Measurements from ENCODE around the gene SYNE2.

- TF ChIP-seq, protein P1, sequence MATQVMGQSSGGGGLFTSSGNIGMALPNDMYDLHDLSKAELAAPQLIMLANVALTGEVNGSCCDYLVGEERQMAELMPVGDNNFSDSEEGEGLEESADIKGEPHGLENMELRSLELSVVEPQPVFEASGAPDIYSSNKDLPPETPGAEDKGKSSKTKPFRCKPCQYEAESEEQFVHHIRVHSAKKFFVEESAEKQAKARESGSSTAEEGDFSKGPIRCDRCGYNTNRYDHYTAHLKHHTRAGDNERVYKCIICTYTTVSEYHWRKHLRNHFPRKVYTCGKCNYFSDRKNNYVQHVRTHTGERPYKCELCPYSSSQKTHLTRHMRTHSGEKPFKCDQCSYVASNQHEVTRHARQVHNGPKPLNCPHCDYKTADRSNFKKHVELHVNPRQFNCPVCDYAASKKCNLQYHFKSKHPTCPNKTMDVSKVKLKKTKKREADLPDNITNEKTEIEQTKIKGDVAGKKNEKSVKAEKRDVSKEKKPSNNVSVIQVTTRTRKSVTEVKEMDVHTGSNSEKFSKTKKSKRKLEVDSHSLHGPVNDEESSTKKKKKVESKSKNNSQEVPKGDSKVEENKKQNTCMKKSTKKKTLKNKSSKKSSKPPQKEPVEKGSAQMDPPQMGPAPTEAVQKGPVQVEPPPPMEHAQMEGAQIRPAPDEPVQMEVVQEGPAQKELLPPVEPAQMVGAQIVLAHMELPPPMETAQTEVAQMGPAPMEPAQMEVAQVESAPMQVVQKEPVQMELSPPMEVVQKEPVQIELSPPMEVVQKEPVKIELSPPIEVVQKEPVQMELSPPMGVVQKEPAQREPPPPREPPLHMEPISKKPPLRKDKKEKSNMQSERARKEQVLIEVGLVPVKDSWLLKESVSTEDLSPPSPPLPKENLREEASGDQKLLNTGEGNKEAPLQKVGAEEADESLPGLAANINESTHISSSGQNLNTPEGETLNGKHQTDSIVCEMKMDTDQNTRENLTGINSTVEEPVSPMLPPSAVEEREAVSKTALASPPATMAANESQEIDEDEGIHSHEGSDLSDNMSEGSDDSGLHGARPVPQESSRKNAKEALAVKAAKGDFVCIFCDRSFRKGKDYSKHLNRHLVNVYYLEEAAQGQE (IDR thresholded peaks at IDR 0.05) = no peak
- TF ChIP-seq CTCF (IDR thresholded peaks at IDR 0.05; ENCODE audit: low read depth, low read length, missing input control) (no peak), JUND (IDR thresholded peaks at IDR 0.05) (no peak), GABPA (IDR thresholded peaks at IDR 0.05 in 1 of 2, conservative IDR thresholded peaks at IDR 0.05 in 1 of 2) (no peak), TAF1 (conservative IDR thresholded peaks at IDR 0.05) (no peak), SP1 (IDR thresholded peaks at IDR 0.05) (no peak), RAD21 (IDR thresholded peaks at IDR 0.05) (no peak), FOXA1 (IDR thresholded peaks at IDR 0.05) (no peak)
- TF ChIP-seq, protein P2, sequence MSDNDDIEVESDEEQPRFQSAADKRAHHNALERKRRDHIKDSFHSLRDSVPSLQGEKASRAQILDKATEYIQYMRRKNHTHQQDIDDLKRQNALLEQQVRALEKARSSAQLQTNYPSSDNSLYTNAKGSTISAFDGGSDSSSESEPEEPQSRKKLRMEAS (IDR thresholded peaks at IDR 0.05) = no peak
- TF ChIP-seq, protein P3, sequence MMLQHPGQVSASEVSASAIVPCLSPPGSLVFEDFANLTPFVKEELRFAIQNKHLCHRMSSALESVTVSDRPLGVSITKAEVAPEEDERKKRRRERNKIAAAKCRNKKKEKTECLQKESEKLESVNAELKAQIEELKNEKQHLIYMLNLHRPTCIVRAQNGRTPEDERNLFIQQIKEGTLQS (IDR thresholded peaks at IDR 0.05) = no peak
Measured at GRCh38 chr14:64126548-64126947, 273.7 kb downstream of the SYNE2 start.

All from liver (tissue), 3 donors.